ENCODE data around the gene SGO2. TPM values are rescaled to one million over a fixed set of nuclear protein-coding genes. Genes with fewer than 3 reads are reported as not detected.

Gene SGO2
- total RNA-seq, 1 donor from 2014 or later: 4.9 TPM

GRCh38 chr2:200614249-200614648, 88.2 kb downstream of the SGO2 start:
- Histone ChIP-seq H3K36me3 (ENCODE audit: insufficient read depth, low read length) (no peaks in the 10 kb centered on the region), H3K27ac (ENCODE audit: low read depth, low read length) (no peak overlapping the region), H3K79me2 (ENCODE audit: insufficient read depth, low read length) (no peaks in the 10 kb centered on the region), H3K4me3 (ENCODE audit: insufficient read depth, low read depth, low read length) (no peak overlapping the region), H3K9me3 (ENCODE audit: insufficient read depth, low read depth, low read length) (no peaks in the 10 kb centered on the region), H2AFZ (ENCODE audit: low read depth, low read length) (no peak overlapping the region), H3K9ac (ENCODE audit: low read length) (no peak overlapping the region), H3K27me3 (ENCODE audit: insufficient read depth, low read length) (no peaks in the 10 kb centered on the region), H3K4me1 (ENCODE audit: insufficient read depth, low read length) (peaks cover 28% of the 10 kb centered on the region), H4K20me1 (ENCODE audit: insufficient read depth, low read length) (no peaks in the 10 kb centered on the region), H3K4me2 (ENCODE audit: low read length) (no peak overlapping the region)
- Mint-ChIP-seq H3K4me3 (ENCODE audit: unreplicated experiment) (no peak overlapping the region), H3K9me3 (ENCODE audit: unreplicated experiment) (no peaks in the 10 kb centered on the region), H3K27ac (ENCODE audit: unreplicated experiment) (peak overlapping the region; percentile 45), H3K36me3 (ENCODE audit: low read depth, unreplicated experiment) (no peaks in the 10 kb centered on the region), H3K4me1 (ENCODE audit: low read depth, unreplicated experiment) (peaks cover 22% of the 10 kb centered on the region), H3K27me3 (ENCODE audit: low read depth, unreplicated experiment) (no peaks in the 10 kb centered on the region)
- FAIRE-seq (no peak), DNase-seq (ENCODE audit: low read depth) (no peak)
- no peak for TF ChIP-seq CTCF (IDR thresholded peaks at IDR 0.05; ENCODE audit: insufficient read depth, low read depth, low read length)
- TF ChIP-seq EZH2 (IDR thresholded peaks at IDR 0.05; ENCODE audit: insufficient read depth, low read length): no peak

GRCh38 chr2:200615247-200615646, 89.2 kb downstream of the SGO2 start:
- peak overlapping the region; percentile 36 for H3K27ac Mint-ChIP-seq (ENCODE audit: unreplicated experiment)
- peaks cover 23% of the 10 kb centered on the region for H3K4me1 ChIP-seq (ENCODE audit: insufficient read depth, low read length)

More at GRCh38 chr2:200615247-200615646, 89.2 kb downstream of the SGO2 start:
- Mint-ChIP-seq H3K4me3 (ENCODE audit: unreplicated experiment) (no peak overlapping the region), H3K27me3 (ENCODE audit: low read depth, unreplicated experiment) (no peaks in the 10 kb centered on the region), H3K4me1 (ENCODE audit: low read depth, unreplicated experiment) (peaks cover 20% of the 10 kb centered on the region), H3K9me3 (ENCODE audit: unreplicated experiment) (no peaks in the 10 kb centered on the region), H3K36me3 (ENCODE audit: low read depth, unreplicated experiment) (no peaks in the 10 kb centered on the region)
- Histone ChIP-seq H3K4me3 (ENCODE audit: insufficient read depth, low read depth, low read length) (no peak overlapping the region), H3K27ac (ENCODE audit: low read depth, low read length) (peak overlapping the region; percentile 22), H3K27me3 (ENCODE audit: insufficient read depth, low read length) (no peaks in the 10 kb centered on the region), H4K20me1 (ENCODE audit: insufficient read depth, low read length) (no peaks in the 10 kb centered on the region), H3K4me2 (ENCODE audit: low read length) (no peak overlapping the region), H3K9ac (ENCODE audit: low read length) (no peak overlapping the region), H3K9me3 (ENCODE audit: insufficient read depth, low read depth, low read length) (no peaks in the 10 kb centered on the region), H3K36me3 (ENCODE audit: insufficient read depth, low read length) (no peaks in the 10 kb centered on the region), H3K79me2 (ENCODE audit: insufficient read depth, low read length) (no peaks in the 10 kb centered on the region), H2AFZ (ENCODE audit: low read depth, low read length) (no peak overlapping the region)
- peak; percentile 71 for DNase-seq (ENCODE audit: low read depth)
- TF ChIP-seq CTCF (IDR thresholded peaks at IDR 0.05; ENCODE audit: insufficient read depth, low read depth, low read length): no peak
- TF ChIP-seq EZH2 (IDR thresholded peaks at IDR 0.05; ENCODE audit: insufficient read depth, low read length): no peak
- FAIRE-seq: peak; percentile 62
